Hypothalamus (tissue), 51 donors: ENCODE data around the gene PWP2.
"Not testable (repeated sequence)": the region's sequence is repeated elsewhere in the genome, so short reads cannot be mapped to it uniquely, and the experiment has no call there.

Experiments used
- DNase-seq, 51 donors: peaks; one replicate each; lab custom pipeline; 2025; lab: John Stamatoyannopoulos, UW

The PWP2 gene

DNA sequence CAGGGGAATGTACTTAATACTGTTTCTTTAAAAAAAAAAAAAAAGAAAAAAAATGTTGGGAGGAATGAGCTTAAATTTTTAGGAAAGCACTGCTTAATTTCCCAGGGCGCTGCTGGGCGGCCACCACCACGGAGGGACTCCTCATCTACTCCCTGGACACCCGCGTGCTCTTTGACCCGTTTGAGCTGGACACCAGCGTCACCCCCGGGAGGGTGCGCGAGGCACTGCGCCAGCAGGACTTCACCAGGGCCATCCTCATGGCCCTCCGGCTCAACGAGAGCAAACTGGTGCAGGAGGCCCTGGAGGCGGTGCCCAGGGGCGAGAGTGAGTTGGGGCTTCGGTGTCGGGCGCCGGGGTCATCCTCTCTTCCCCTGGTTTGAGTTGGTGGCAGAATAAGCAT, 20.6 kb downstream of the PWP2 start:
- not testable (repeated sequence) for DNase-seq

DNA sequence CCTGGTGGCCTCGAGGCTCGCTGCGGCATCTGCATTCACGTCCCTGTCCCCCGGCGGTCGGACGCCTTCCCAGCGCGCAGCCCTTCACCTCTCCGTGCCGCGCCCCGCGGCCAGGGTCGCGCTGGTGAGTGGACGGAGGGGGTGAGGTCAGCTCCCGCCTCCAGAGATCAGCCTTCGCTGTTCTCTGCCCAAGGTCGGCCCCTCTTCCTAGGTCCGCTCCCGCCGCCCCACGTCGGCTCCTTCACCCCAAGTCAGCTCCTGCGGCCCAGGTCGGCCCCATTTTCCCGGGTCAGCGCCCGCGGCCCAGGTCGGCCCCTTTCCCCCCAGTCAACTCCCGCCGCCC, 26.5 kb downstream of the PWP2 start:
- DNase-seq, result not testable (repeated sequence)

DNA sequence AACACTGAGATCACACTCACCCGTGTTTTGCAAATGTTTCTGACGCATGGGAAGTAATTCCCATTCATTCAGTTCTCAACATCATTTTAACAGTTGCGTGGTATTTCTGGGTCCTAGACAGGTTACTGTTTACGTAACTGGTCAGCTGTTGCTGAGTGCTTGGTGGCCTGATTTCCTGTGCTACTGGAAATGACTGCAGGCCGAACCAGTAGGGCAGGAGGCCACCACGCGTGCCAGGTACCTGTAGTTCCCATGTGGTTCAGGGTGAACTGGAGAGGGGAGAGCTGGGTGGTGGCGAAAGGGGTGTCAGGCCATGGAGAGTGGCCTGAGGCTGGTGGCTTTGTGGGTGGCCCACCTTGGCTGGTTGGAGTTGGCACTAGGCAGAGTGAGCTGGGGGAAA, 27.5 kb downstream of the PWP2 start:
- DNase-seq, result not testable (repeated sequence)

DNA sequence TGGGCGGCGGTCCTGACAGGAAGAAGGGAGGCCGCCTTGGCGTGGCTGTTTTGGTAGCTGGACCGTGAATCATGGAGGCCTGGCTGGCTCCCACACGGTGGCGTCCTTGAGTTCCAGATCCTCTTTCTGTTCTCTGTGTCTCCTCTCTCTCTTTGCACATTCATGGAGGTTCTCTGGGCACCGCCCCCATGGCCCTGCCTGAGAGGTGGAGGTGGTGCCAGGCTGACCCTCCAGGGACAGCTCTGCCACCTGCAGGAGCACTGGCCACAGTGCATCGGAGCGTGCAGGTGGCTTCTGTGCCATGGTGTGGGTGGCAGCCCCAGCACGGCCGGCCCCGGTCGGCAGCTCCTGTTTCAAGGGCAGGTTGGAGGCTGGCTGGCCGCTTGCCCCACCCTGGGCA, 30.8 kb downstream of the PWP2 start:
- DNase-seq, result not testable (repeated sequence)

DNA sequence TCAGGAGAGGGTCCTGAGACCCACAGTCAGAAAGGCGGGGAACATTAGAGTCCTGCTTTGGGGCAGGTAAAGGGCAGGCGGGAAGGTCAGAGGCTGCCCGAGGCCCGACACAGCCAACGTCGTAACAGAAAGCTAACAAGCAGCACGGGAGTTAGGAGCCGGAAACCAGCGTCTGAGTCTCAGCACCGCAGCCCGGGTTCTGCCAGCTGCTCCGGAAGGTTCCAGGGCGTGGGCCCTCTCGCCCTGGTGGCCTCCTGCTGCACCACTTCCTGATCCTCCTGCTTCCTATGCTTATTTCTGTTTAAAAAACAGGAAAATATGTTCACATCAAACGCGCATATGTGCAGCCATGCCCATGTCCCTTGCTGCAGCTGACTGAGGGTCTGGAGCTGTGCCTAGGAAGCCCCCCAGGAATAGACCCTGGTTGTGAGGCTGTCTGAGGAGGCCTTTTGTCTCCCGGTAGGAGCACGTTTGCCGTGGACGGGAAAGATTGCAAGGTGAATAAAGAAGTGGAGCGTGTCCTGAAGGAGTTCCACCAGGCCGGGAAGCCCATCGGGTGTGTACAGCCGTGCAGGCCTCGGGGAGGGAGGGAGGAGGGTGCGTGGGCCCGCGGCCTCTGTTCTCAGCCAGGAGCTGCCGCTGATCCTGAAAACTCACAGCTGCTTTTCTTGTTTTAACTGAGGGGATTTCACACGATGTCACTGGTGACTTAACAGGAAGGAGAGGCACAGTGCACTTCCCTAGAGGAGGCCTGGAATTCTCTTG, 32.8 kb downstream of the PWP2 start:
- DNase-seq, result not testable (repeated sequence)

DNA sequence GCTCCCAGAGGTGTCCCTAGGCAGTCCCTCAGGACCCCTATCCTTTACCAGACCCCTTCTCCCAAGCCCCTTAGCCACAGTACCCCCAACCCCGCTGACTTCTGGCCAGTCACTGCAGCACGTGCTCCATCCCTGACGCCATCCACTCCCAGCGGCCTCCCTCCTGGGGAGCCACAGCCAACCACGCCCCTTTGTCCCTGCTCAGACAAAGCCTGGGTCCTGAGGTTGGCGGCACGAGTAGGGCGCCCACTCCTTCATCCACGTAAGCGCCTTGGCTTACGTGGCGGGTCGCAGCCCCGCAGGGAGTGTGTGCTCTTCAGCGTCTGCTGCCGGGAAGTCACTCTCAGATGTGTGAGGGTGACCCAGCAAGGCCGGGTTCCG, 33.3 kb downstream of the PWP2 start:
- DNase-seq, result not testable (repeated sequence)

DNA sequence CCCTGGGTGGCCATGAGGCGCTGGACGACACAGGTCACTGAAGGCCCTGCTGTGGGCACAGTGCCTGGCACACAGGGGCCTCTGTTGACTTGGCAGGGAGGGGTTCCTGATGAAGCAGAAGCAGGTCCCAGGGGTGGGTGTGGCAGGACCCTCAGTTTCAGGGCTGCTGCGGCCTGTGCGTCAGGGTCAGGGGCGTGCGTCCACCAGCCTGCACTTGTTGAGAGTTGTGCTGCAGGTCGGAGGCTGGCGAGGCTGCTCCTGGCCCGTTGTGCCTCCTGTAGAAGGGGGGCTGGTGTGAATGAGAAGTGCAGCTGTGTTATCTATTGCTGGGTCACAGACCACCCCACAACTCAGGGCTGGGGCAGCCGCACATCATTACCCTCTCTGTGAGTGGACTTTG, 35.3 kb downstream of the PWP2 start:
- not testable (repeated sequence) for DNase-seq

DNA sequence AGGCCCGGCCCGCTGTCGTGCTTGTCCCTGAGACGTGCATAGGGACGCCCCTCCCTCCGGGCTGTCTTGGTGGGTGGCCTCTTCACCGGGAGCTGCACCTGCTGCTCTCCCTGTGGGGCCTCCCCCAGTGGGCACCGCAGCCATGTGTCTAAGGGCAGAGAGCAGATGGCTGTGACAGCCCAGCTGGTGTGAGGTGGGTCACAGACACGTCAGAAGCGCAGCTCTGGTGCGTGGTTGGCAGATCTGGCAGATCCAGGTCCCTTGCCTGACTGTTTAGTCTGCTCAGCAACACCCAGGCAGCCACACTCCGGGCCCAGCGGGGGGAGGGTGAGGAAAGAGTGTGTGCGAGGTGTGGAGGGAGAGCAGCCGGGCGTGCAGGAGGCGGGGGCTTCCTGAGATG, 36.2 kb downstream of the PWP2 start:
- not testable (repeated sequence) for DNase-seq

DNA sequence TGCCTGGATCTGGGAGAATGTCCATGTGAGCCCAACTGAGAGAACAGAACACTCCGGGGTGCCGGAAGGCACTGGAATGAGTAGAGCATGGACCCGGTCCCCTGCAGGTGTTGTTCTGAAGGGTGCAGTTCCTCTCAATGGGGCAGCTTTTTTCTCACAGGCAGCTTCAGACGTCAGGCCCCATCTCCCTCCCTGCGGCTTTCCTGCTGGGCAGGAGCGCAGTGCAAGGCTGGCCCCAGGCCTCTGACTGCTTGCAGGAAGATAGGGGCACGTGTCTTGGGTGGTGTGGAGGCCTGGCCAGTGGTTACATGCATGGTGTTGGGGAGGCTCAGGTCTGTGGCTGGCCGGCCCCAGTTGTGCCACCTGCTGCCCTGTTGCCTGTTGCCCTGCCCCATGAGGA, 36.8 kb downstream of the PWP2 start:
- not testable (repeated sequence) for DNase-seq

DNA sequence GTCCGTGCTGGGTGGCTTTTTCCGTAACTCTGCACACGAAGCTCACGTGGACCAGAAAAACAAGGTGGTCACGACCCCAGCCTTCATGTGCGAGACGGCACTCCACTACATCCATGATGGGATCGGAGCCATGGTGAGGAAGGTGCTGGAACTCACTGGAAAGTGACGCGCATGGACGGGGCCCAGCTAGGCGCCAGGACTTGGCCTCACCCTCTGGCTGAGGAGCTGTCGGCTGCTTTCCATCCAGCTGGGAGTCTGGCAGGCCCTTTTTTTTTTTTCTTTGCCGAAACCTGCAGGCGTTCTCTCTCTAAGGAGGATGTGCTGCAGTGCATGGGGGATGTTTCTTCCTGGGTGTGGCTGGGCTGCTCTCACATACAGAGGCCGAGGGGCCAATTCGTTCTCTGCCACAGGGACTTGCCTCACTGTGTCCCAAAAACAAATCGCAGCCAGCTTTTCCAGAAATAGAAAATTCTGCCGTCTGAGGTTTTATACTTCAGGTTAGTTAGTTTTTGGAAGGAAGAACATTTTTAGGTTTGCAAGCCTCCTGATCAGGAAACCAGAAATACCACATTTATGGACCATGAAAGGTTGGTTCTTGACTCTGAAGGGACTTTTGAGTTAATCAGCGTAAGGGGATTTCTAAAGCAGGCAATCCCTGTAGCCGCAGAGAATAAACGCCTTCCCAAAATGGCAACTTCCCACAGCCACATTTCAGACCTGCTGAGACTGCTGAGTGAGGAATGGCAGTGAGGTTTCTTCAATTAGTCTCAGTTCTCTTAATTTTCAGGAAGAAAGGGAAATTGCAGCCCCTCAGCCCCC, 37.8 kb downstream of the PWP2 start:
- not testable (repeated sequence) for DNase-seq

DNA sequence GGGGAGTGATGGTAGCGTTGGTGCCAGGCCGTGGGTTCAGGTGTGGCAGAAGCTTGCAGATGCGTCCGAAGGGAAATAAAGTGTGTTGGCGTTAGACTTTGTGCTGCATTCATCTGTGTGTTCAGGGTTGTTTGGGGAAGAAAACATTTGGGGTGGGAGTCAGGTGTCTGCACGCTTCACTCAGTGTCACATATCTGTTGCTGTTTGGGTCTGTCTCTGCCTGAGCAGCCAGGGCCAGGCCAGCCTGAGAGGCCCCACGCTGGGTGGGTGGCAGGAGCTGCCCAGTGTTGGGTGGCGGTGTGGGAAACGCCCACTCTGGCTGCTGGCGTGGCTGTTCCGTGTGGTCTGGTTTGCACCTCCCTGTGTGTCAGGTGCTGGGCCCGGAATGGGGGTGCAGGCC, 38.4 kb downstream of the PWP2 start:
- DNase-seq, result not testable (repeated sequence)

DNA sequence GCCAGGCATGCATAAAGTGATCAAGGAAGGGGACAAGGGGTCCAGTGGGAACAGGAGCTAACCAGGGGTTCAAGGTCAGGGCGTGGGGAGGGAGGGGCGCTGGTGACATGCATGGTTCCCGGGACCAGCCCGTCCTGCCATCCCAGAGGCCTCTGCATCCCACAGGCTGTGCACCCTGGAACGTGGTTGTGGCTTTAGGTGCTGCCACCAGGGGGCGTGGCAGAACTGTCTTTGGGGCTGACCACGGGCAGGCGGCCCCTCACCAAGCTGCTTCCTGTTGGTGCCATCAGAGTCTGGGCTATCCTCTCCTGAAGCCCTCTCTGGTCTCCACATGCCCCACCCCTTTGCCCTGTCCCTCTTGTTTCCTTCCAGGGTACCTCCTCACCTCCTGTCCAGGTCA, 39.9 kb downstream of the PWP2 start:
- DNase-seq, result not testable (repeated sequence)

DNA sequence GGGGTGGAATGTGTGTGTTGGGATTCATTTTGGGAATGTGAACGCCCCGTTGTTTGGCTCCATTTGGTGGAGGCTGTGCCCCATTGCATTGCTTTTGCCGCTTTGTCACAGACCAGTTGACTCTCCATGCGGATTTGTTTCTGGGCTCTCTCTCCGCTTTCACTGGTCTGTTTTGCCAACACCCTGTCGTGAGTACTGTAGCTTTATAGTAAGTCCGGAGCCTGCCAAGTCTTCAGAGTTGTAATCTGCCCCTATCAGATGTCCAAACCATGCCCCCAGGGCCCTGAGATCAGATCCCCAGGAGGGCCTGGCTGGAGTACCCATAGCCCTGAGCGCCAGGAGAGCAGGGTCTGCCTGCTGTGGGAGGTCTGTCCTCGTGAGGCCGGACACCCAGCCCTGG, 43.1 kb downstream of the PWP2 start:
- DNase-seq, result not testable (repeated sequence)

DNA sequence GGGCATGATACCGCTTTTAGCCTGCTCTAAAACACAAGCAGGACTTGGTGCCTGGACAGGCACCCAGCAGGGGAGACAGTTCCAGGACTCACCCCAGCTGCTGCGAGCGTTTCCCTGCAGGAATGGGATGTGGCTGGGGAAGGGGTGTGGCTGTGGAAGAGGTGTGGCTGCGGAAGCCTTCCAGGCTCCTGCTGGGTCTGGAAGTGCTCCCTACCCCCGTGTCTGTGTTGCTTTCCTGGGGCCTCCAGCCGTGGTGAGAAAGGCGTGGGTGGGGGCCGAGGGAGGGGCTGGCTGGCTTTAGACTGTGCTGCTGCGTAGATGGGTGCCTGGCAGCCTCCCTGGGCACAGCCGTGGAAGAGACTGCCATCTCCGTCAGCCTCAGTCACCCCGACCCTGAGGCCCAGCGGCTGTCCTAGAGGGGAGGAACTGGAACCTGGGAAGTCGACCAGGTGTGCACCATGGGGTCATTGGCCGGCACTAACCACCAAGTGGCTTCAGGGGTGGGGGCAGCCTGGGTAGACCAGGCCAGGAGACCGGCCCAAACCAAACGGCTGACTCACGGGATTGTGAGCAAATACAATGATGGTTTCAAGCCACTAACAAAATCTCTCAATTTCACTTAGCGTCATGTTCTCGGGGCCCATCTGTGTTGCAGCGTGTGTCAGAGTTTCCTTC, 46.2 kb downstream of the PWP2 start:
- DNase-seq, result not testable (repeated sequence)

DNA sequence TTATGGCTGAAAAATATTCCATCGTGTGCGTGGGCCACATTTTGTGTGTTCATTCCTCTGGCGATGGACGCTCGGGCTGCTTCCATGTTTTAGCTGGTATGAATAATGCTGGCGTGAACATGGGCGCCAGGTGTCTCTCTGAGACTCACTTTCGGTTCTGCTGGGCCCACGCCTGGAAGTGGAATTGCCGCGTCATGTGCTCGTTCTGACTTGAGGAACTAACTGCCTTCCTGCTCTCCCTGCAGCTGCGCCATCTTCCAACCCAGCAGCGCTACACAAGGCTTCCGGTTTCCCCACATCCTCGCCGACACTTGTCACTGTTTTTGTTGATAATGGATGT, 46.7 kb downstream of the PWP2 start:
- DNase-seq, result not testable (repeated sequence)

DNA sequence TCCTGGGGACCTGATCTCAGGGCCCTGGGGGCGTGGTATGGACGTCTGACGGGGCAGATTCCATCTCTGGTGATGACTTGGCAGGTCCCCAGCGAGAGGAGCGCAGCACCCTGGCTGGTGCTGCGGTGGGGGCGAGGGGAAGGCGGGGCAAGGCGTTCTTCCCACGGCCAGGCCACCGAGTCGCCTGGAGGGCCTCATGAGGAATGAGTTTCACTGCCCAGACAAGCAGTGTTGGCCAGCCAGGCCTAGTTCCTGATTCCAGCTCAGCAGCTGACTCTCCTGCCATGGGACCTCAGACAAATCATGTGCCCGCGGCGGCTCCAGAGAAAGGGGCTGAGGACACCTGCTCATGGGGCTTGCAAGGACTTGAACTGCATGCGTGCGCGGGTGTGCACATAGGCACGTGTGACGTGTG, 47.6 kb downstream of the PWP2 start:
- not testable (repeated sequence) for DNase-seq

DNA sequence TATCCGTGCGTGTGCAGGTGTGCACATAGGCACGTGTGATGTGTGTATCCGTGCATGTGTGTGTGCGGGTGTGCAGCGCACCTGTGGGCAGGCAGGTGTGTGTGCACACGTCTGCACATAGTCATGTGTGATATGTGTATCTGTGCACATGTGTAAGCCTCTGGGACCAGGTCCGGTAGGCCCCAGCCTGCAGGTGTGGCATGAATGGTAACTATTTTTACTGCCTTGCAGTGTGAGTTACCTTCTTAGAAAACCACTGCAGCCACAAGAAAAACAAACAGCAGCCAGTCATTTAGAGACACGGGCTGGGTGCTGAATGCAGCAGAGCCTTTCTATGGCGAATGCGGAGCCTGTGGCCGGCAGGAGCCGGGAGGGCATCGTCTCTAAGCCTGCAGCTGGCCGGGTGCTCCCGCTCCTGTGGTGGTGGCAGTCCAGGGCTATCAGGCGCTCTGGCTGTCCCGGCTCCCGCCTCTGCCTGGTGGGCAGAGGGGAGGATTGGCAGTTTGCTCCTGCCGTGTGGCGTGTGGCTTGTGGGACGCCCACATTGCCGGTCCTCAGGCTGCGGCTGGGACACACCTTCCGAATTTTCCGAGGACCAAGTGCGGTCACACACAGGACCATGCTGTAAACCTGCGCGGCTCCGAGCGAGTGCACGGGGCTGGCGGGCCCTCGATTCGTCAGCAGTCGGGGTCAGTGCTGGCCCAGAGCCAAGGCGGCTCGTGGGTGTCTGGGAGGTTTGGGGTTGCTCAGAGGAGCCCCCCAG, 48.2 kb downstream of the PWP2 start:
- DNase-seq, result not testable (repeated sequence)

DNA sequence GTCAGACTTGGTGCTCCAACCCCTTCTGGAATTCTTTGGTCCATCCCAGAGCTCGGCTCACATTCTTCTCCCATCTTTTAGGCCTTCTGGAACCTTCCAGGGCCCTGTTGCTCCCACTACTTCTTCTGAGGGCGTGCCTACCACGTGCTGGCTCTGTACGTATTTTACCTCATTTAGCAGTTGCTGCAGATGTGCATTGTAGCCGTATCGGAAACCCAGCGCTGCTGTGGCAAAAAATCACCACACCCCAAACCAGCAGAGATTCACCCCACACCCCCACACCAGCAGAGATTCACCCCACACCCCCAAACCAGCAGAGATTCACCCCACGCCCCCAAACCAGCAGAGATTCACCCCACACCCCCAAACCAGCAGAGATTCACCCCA, 48.8 kb downstream of the PWP2 start:
- DNase-seq, result not testable (repeated sequence)

DNA sequence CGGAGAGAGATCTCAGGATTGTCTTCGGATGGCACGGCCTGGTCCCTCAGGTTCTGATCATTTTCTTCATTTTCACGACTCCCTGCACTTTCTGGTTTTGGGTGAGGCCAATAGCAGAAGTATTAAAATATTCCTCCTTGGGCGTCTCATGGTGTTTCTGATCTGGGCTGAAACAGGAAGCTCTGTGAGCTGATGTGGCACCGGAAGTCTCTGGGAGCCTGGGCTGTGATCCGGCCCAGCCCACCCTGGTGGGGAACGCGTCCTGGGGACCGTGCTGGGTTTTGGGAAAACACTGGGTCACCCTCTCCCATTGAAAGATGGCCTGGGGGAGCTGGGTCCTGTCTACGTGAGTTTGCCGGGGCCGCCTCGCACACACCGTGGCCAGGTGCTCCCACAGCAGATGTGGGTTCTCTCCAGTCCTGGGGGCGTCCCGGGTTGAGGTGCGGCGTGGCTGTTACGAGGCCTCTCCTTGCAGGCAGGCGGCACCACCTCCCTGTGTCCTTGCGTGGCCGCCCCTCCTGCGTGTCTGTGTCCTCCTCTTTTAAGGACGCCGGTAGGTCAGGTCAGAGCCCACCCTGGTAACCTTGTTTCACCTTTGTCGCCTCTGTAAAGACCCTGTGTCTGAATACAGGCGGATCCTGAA, 50.4 kb downstream of the PWP2 start:
- not testable (repeated sequence) for DNase-seq

DNA sequence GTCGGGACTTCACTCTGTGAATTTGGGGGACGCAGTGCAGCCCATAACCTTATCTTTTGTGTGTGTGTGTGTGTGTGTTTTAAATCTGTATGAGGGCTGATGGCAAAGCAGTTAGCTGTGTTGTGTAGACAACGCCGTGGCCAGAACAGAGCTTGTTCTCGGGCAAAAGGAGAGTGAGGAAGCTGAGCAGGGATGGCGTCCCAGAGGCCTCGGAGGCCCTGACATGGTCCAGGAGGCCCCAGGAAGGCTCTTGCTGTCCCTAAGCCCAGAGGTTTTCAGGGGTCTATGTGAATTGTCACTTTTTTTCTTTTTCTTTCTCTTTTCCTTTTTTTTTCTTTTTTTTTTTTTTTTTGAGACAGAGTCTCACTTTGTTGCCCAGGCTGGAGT, 50.9 kb downstream of the PWP2 start:
- DNase-seq, result not testable (repeated sequence)
